Hepatocyte (in vitro differentiated cells): Measurements from ENCODE around the gene CAB39.

Source experiments
- CTCF ChIP-seq: fragments of 200-600 bp; sonication (generic); IDR thresholded peaks from 2 replicates; pipeline ENCODE4 v1.5.1; 2016; ENCODE audit warnings: antibody characterized with exemption, mild to moderate bottlenecking; ENCODE audit not compliant: poor library complexity
- EZH2 ChIP-seq: fragments of 200-600 bp; sonication (generic); IDR thresholded peaks from 2 replicates; pipeline ENCODE4 v1.6.1; 2016; ENCODE audit warnings: antibody characterized with exemption, mild to moderate bottlenecking, borderline replicate concordance
- EZH2phosphoT487 ChIP-seq: fragments of 200-600 bp; sonication (generic); IDR thresholded peaks from one replicate; pipeline ENCODE4 v1.6.1; 2018; ENCODE audit warnings: antibody characterized with exemption, mild to moderate bottlenecking, low read depth, moderate library complexity; ENCODE audit not compliant: unreplicated experiment, severe bottlenecking

GRCh38 chr2:230842473-230842872 lies 129.8 kb downstream of the CAB39 start:
- TF ChIP-seq EZH2phosphoT487 (no peak), CTCF (no peak), EZH2 (no peak)
